ENCODE data around the gene PTBP2.

DNA sequence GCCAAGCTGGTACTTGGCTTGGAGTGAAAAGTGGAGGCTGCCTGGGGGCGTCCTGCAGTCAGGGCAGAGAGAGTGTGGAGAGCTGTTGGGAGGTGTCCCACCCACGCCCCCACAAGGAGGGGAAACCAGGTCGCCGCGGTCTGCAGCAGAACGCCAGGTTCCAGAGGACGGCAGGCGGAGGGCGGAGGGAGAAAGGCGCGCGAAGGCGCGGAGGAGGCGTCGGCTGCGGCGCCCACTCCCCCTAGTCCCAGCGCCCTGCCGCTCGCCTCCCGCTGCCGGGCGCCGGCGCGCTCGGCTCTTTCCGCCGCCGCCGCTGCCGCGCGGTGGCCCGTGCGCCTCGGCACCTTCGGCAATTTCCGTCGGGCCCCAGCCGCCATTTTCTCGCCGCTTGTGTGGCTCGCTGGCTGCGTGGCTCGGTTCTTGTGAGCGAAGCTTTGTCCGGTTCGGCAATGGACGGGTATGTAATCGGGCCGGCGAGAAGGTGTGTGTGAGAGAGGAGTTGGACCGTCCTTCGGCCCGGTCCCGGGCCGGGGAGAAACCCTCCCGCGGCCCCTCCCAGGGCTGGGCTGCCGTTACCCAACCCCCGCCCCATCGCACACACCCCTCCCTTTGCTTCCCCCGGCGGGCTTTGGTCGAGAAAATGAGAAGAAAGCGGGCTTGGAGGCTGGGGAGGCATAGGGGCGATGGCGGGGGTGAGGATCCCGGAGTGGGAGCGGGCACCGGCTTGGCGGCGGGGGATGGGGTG lies at the start of gene PTBP2:
- TF ChIP-seq POLR2A (IDR thresholded peaks at IDR 0.05; ENCODE audit: extremely low read depth, insufficient read length): peak; percentile 45
- TF ChIP-seq, protein P1, sequence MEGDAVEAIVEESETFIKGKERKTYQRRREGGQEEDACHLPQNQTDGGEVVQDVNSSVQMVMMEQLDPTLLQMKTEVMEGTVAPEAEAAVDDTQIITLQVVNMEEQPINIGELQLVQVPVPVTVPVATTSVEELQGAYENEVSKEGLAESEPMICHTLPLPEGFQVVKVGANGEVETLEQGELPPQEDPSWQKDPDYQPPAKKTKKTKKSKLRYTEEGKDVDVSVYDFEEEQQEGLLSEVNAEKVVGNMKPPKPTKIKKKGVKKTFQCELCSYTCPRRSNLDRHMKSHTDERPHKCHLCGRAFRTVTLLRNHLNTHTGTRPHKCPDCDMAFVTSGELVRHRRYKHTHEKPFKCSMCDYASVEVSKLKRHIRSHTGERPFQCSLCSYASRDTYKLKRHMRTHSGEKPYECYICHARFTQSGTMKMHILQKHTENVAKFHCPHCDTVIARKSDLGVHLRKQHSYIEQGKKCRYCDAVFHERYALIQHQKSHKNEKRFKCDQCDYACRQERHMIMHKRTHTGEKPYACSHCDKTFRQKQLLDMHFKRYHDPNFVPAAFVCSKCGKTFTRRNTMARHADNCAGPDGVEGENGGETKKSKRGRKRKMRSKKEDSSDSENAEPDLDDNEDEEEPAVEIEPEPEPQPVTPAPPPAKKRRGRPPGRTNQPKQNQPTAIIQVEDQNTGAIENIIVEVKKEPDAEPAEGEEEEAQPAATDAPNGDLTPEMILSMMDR (IDR thresholded peaks at IDR 0.05; ENCODE audit: low read depth, low read length): no peak

All from NB4 (cell line).